IPS-15b (cell line): ENCODE measurements around the gene CLDN19.

Experiments used
- H3K27me3 ChIP-seq: one replicate; pipeline ENCODE4 v1.6.1; 2013; ENCODE audit warnings: low read length; ENCODE audit not compliant: control insufficient read depth, insufficient read depth
- H3K36me3 ChIP-seq: one replicate; pipeline ENCODE4 v1.6.1; 2013; ENCODE audit warnings: low read length; ENCODE audit not compliant: control insufficient read depth, insufficient read depth
- H3K4me1 ChIP-seq: one replicate; pipeline ENCODE4 v1.6.1; 2013; ENCODE audit warnings: mild to moderate bottlenecking, low read length; ENCODE audit not compliant: control insufficient read depth, insufficient read depth
- H3K4me3 ChIP-seq: one replicate; pipeline ENCODE4 v1.5.1; 2013; ENCODE audit warnings: low read depth, low read length
- H3K9ac ChIP-seq: one replicate; pipeline ENCODE4 v1.6.1; 2013; ENCODE audit warnings: low read depth, mild to moderate bottlenecking, low read length
- H3K9me3 ChIP-seq: one replicate; pipeline ENCODE4 v1.6.1; 2013; ENCODE audit warnings: mild to moderate bottlenecking, low read length; ENCODE audit not compliant: control insufficient read depth, insufficient read depth

CLDN19 gene, protein sequence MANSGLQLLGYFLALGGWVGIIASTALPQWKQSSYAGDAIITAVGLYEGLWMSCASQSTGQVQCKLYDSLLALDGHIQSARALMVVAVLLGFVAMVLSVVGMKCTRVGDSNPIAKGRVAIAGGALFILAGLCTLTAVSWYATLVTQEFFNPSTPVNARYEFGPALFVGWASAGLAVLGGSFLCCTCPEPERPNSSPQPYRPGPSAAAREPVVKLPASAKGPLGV

DNA sequence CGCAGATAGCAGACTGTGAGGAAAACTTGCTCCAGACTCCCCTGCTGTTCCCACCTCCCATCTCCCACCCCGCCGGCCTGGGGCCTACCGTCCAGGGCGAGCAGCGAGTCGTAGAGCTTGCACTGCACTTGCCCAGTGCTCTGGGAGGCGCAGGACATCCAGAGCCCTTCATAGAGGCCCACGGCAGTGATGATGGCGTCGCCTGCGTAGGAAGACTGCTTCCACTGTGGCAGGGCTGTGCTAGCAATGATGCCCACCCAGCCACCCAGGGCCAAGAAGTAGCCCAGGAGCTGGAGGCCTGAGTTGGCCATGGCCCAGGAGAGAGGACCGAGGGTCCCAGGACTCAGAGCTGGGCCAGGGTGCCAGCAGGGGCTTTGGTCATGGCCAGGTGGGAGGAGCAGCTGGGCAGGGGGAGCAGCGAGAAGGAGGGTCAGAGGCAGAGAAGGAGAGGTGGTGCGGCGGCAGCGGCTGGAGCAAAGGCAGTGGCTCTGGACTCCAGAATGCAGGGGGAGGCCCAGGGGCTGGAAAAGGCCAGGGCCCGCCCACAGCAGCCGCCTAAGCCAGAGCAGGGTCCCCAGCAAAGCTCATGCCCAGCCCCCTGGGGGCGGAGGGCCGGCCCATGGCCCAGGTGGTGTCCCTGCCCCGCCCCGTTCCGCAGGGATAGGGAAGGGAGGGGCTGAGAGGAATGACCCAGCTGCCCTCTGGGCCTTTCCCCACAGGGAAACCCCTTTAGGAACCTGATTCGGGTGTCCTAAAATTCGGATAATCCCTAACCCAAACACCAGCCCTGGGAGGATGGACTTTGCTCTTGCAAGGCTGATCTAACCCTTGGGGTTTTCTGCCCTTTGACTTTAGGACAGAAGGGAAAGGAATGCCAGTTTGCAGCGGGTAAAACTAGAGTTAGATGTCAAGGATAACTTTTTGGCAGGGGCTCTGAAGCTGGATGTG lies at the start of gene CLDN19:
CLDN19 (minus strand) TSS at position 484 of the 948 bp plus-strand sequence; CDS start at position 311, 173 bp downstream.
- peak within 1 kb of the TSS; percentile 54 for H3K9ac ChIP-seq

DNA sequence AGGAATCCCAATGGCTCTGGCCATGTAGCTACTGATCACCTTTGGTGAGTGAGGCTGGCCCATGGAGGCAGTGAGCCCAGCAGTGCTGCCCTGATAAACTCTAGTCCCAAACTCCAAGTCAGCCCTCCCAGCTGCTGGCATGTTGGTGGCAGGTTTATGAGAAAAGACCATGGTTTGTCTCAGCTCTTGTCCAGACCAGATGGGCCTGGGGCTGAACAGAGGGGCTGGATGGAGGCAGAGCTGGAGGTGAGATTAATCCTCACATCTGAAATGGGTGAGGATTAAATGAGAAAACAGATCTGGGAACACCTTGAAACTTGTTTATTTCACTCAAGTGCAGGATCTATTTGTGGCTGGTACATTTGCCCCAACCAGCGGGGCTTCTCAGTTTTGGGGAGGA lies 48.0 kb upstream of the CLDN19 start:
- H3K27me3 ChIP-seq: no peaks in the 10 kb centered on the region
- H3K9me3 ChIP-seq: no peaks in the 10 kb centered on the region
- H3K4me1 ChIP-seq: no peaks in the 10 kb centered on the region
- H3K36me3 ChIP-seq: no peaks in the 10 kb centered on the region
- no peak overlapping the region for H3K9ac ChIP-seq
- H3K4me3 ChIP-seq: no peak overlapping the region

More for the DNA sequence above, at the start of gene CLDN19:
- Histone ChIP-seq H3K27me3 (no peaks in the 10 kb centered on the region), H3K4me1 (peaks cover 15% of the 10 kb centered on the region), H3K36me3 (peaks cover 4% of the 10 kb centered on the region), H3K9me3 (no peaks in the 10 kb centered on the region), H3K4me3 (peak within 1 kb of the TSS; percentile 60)

DNA sequence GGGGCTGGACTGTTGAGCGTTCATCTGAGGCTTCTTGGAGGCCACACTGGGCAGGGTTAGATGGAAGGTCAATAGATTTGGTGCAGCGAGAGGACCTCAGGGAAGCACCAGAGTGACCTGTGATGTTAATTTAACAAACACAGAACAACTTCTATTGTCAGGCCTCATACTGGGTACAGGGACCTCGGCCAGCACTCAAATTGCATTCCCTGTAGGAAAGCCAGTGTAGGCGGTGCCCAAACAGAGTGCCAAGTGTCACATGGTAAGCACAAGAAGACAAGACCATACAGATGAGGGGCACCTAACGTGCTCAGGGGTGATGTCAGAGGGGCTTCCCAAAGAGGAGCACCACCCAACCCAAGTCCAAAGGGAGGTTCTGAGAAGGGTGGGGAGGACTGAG lies 46.1 kb upstream of the CLDN19 start:
- Histone ChIP-seq H3K4me1 (no peaks in the 10 kb centered on the region), H3K9me3 (no peaks in the 10 kb centered on the region), H3K4me3 (no peak overlapping the region), H3K27me3 (no peaks in the 10 kb centered on the region), H3K36me3 (no peaks in the 10 kb centered on the region), H3K9ac (no peak overlapping the region)

DNA sequence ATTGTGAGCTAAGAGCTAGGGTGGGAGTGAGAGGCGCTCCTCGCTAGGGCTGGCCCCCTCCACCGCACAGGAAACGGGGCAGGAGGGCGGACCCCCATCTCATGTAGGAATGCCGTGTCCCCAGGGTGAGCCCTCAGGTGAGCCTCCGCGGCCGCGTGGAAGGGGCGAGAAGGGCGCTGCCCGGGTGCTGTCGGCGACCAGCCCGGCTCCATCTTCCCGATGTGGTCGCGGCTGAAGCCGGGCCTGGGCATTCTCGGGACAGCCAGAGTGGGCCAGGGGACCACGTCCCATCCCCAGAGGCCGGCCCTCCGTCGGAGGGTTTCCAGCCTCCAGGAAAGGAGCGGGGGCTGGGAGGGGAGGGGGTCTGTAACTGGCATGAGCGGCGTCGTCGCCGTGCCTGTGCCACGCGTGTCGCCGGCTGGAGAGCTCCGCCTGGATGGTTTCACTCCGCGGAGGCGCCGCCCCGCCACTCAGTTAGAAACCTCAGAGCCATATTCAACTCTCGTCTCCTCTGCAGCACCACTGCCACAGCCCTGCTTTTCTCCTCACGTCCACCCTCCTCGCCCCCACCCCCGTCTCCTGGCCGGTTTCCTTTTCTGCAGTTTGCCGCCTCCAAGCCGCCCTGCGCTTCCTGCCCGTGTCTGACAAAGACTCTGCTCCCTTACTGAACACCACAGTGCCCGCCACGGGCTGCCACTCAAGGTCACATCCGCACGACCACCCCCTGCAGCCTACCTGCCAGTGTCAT lies 45.1 kb upstream of the CLDN19 start, which contains the start of gene TMEM269:
TMEM269 (plus strand) TSS at position 46 of the 748 bp plus-strand sequence. CDS start 4,903 bp downstream, outside the sequence.
- Histone ChIP-seq H3K9ac (no peak within 1 kb of the TSS), H3K36me3 (peaks cover 4% of the 10 kb centered on the region), H3K9me3 (no peaks in the 10 kb centered on the region)

DNA sequence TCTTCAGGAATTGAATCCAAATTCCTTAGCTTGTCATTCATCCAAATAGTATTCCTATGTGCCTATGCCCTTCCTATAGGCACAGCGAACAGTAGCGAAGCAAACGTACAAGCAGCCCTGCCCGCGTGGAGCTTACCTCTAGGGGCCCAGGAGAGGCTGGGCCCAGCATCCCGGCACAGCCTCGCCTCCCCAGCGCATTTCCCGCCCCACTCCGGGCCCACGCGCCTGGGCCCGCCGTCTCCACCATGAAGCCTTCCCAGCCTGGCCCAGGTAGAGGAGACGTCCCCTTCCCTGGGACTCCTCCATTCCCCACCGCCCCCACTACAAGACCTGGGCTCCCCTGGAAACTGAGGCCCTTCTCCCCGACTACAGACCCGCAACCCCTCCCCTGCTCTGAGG lies 44.5 kb upstream of the CLDN19 start:
- Histone ChIP-seq H3K4me3 (no peak overlapping the region), H3K27me3 (no peaks in the 10 kb centered on the region), H3K36me3 (peaks cover 4% of the 10 kb centered on the region)

More for the DNA sequence above, 45.1 kb upstream of the CLDN19 start, which contains the start of gene TMEM269:
- H3K4me1 ChIP-seq: no peaks in the 10 kb centered on the region
- no peaks in the 10 kb centered on the region for H3K27me3 ChIP-seq
- H3K4me3 ChIP-seq: no peak within 1 kb of the TSS

DNA sequence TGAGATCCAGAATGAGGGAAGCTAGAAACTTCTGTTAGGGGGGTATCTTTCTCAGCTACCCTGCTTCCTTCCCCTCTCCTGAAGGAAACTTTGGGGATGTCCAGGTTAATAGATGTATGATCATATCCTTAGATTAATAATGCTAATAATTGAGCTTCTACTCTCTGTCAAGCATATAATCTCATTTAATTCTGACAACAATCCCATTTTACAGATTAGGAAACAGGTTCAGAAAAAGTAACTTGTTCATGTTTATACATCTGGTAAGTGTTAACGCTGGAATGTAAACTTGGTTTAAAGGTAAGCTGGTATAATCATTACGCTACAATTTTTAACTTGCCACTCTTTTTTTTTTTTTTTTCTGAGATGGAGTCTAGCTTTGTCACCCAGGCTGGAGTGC lies 43.1 kb upstream of the CLDN19 start:
- Histone ChIP-seq H3K4me3 (no peak overlapping the region), H3K4me1 (no peaks in the 10 kb centered on the region), H3K36me3 (peaks cover 4% of the 10 kb centered on the region), H3K9ac (no peak overlapping the region), H3K9me3 (no peaks in the 10 kb centered on the region), H3K27me3 (no peaks in the 10 kb centered on the region)

More for the DNA sequence above, 44.5 kb upstream of the CLDN19 start:
- H3K9me3 ChIP-seq: no peaks in the 10 kb centered on the region
- no peaks in the 10 kb centered on the region for H3K4me1 ChIP-seq
- no peak overlapping the region for H3K9ac ChIP-seq

DNA sequence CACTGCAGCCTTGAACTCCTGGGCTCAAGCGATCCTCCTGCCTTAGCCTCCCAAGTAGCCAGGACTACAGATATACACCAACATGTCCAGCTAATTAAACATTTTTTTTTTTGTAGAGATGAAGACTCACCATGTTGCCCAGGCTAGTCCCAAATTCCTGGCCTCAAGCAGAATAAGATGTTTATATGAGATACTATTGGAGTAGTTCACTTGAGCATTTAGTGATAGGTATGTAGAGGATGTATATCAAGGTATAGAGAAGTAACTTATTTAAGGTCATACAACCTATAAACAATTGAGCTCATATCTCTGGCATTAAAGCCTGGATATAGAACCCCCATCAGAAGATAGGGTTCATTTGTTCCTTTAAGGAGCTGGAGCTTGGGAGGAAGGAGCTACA lies 40.1 kb upstream of the CLDN19 start:
- Histone ChIP-seq H3K4me3 (no peak overlapping the region), H3K9me3 (no peaks in the 10 kb centered on the region), H3K9ac (no peak overlapping the region), H3K4me1 (no peaks in the 10 kb centered on the region), H3K27me3 (no peaks in the 10 kb centered on the region), H3K36me3 (peaks cover 8% of the 10 kb centered on the region)

DNA sequence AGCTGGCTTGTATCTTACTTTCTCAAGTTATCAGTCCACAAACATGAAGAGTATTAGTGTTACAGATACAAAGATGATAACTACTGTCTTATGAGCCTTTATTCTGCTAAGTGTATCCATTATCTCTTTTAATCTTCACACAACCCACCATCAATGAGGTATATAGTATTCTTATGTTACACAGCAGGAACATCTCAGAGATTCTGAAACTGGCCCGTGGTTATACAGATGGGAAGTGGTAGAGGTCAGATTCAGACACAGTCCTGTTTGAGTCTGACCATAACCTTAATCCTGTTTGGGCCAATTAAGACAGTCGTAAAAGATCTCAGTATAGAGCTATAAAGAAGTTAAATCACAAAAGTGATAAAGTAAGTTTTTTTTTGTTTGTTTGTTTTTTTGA lies 39.7 kb upstream of the CLDN19 start:
- no peaks in the 10 kb centered on the region for H3K9me3 ChIP-seq
- H3K4me3 ChIP-seq: no peak overlapping the region
- no peak overlapping the region for H3K9ac ChIP-seq
- peaks cover 8% of the 10 kb centered on the region for H3K36me3 ChIP-seq
- no peaks in the 10 kb centered on the region for H3K27me3 ChIP-seq
- H3K4me1 ChIP-seq: no peaks in the 10 kb centered on the region

DNA sequence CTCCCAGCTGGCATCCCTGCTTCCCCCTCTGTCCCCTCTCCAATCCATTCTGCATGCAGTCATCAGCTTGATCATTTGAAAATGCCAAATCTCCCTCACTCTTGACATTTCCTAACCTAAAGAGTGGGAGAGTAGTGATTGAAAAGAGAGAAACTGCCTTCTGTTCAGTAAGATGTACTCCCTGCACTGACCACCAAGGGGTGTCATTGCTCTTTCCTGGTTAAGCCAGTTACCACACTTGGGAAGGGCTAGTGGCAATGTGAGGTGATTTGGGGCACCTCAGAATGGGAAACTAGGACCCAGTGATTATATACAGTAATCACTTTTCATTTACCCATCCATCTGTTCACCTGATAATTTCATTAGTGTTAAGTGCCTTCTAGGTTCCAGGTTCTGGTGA lies 37.8 kb upstream of the CLDN19 start:
- H3K27me3 ChIP-seq: no peaks in the 10 kb centered on the region
- H3K4me3 ChIP-seq: no peak overlapping the region
- H3K9me3 ChIP-seq: no peaks in the 10 kb centered on the region
- H3K4me1 ChIP-seq: no peaks in the 10 kb centered on the region
- H3K36me3 ChIP-seq: peaks cover 11% of the 10 kb centered on the region
- no peak overlapping the region for H3K9ac ChIP-seq

DNA sequence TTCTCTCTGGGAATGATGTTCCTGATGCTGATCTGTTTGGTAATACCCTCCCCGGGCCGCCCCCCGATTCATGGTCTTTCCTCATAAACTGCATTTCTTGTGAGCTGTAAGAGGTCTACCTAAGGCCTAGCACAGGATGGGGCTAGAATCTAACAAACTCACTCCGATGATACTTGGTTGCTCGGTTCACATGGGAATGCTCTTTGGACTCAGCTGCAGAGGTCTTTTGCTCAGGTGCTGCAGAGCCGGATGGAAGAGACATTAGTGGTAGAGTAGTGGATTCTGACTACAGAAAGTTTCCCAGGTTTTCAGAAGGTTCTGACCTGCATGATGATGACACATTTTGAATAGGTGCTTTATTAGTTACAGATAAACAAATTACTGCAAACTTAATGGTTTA lies 36.5 kb upstream of the CLDN19 start:
- Histone ChIP-seq H3K36me3 (peaks cover 11% of the 10 kb centered on the region), H3K4me3 (no peak overlapping the region), H3K27me3 (no peaks in the 10 kb centered on the region), H3K9me3 (no peaks in the 10 kb centered on the region), H3K9ac (no peak overlapping the region), H3K4me1 (no peaks in the 10 kb centered on the region)

DNA sequence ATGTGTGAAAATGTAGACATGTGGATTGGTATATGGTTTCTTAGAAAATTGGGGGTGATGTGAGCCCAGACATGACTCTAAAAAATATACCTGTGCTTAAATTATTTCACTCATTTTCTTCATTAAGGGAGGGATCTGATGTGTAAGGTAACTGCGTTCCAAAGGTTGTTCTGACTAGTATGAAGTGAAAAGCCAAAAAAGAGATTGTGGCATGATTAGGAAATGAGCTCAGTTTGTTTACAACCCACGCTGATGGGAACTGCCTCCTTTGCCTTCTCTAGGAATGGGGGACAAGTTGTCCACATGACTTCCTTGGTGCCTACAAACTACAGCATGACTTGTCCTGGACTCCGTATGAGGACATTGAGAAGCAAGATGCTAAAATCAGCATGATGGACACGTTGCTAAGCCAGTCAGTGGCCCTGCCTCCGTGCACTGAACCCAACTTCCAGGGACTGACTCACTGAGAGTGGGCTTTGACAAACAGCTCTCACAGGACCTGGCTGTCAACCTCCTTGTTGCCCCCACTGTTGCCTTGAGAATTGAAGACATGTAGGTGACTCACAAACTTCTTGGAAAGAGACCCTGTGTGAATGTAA lies 35.0 kb upstream of the CLDN19 start:
- no peak overlapping the region for H3K9ac ChIP-seq
- H3K36me3 ChIP-seq: peaks cover 7% of the 10 kb centered on the region
- no peaks in the 10 kb centered on the region for H3K27me3 ChIP-seq
- no peaks in the 10 kb centered on the region for H3K4me1 ChIP-seq
- no peak overlapping the region for H3K4me3 ChIP-seq
- H3K9me3 ChIP-seq: no peaks in the 10 kb centered on the region
